NCI-H69 (cell line): ENCODE data around the gene SELPLG.
"Not testable (repeated sequence)": the region's sequence is repeated elsewhere in the genome, so short reads cannot be mapped to it uniquely, and the experiment has no call there.

Experiments used
- DNase-seq: peaks from one replicate; lab custom pipeline; 2025; lab: John Stamatoyannopoulos, UW

Gene SELPLG

GRCh38 chr12:108589028-108589839 is 44.5 kb downstream of the SELPLG start:
- peak; percentile 90 for DNase-seq

DNA sequence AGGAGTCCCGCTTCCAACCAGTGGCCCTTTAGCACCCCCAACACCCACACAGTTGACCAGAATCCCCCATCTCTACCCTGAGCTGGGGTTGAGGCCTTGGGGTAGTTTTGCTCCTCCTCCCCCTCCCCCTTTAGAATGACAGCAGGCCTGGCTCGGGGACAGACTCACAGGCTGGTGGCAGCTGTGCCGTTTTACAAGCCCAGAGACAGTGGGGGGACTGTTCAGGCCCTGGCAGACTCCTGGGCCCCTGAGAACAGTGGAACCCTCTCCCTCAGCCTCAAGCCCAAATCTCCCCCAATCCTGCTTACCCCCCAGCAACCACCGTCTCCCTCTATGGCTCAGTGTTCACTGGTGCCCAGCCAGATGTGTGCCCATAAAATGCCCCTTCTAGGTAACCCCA is 45.9 kb downstream of the SELPLG start:
- DNase-seq, result no peak

- DNase-seq, result no peak
Observed at GRCh38 chr12:108586306-108586705, 47.4 kb downstream of the SELPLG start.

- no peak for DNase-seq
Observed at GRCh38 chr12:108585864-108586263, 47.8 kb downstream of the SELPLG start.

GRCh38 chr12:108584456-108585065 is 49.1 kb downstream of the SELPLG start:
- DNase-seq, result no peak

DNA sequence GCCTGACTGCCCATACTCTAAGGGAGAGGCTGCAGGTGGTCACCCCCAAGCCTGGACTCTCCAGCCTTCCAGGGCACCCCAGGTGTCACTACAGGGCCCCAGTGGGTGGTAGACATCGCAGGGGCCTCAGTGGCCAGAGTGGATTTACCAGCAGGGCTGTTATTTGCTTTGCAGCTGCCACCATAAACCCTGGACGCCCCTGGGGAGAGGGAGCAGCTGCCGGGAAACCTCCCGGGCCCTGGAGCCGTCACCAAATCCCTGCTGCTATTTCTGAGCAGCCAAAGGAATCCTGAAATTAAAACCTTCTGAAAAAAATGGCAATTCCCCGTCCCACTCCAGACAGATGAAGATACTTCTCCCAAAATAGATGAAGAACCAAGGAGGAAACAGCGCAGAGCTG is 49.7 kb downstream of the SELPLG start:
- DNase-seq, result peak; percentile 86

DNA sequence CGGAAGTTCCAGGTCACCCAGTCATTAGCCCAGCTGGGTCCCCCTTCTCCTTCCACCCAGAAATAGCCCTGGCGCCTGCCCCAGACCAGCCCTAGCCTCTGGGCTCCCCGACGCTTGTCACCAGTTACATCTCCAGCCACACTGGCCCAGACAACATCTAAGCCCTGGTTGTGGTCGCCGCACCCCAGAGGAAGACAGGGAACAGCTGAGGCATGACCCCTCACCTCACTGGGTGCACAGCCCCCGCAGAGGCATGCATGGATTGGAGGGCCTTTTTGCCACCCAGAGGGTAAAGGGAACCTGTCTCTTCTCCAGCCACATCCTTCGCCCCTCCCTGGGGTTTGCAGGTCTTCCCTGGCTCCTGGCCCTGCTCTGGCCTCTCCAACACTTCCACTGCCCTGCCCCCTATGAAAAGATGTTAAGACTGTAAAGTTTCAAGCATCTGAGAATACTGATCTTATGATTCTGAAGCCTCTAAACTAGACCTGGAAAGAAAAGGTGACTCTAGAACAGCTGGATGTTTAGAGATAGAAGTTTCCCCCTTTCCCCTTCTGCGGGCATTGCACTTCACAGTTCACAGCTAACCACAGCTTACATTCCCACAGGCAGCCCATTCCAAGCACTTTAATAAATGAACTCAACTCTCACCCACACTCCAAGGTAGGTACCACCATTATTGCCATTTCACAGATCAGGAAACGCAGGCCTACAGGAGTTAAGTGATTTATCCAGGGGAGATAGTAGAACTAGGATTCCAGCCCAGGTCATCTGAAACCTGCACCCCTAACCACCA is 50.5 kb downstream of the SELPLG start:
- no peak for DNase-seq

- DNase-seq, result no peak
Observed at GRCh38 chr12:108582509-108582908, 51.2 kb downstream of the SELPLG start.

DNA sequence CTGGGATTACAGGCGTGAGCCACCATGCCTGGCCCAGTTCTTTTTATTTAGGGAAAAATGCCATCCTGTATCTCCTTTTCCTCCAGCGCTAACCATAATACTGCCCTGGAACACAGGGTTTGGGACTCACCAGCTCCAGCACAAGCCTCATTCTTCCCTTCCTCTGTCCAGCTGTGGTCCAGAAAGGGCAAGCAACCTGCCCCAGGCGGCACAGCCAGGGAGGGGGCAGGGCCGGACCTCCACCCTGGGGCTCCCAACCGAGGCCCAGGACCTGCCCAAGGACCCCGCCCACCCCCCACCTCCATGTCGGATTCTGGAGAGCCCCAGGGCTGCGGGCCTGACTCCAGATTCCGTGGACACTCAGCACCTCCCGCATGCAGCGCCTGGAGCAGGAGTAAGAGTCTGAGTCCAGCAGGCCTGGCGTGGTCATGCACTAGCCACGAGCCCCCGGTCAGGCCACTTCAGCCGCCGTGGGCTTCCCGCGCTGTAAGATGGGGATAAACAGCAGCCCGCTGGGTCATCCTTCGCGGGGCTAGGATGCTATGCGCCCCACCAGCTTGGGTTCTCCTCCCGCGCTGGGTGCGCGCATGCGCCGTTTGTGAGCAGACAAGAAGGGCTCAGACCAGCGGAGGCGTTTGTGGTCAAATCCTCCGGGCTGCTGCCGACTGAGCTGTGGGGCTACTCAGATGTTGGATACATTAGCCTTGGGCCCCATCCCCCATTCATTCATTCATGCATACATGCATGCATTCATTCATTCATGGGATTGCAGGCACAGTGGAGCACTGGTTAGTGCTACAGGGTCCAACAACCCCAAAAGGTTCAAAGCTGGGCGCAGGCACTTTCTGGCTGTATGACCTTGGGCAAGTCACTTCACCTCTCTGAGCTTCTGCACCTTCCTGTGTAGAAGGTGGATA is 52.1 kb downstream of the SELPLG start:
- DNase-seq, result no peak

GRCh38 chr12:108580531-108580930 is 53.2 kb downstream of the SELPLG start:
- DNase-seq, result no peak

DNA sequence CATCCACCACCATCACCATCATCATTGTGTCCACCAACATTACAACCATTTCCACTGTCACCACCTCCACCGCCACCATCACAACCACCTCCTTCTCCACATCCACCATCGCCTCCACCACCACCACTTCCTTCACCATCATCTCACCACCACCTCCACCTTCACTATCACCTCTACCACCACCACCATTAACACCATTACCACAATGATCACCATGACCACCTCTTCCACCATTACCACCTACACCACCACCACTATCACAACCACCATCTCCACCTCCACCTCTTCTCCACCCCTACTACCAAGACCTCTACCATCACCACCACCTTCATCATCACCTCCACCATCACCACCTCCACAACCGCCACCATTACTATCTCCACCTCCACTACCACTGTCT is 54.9 kb downstream of the SELPLG start:
- no peak for DNase-seq

DNA sequence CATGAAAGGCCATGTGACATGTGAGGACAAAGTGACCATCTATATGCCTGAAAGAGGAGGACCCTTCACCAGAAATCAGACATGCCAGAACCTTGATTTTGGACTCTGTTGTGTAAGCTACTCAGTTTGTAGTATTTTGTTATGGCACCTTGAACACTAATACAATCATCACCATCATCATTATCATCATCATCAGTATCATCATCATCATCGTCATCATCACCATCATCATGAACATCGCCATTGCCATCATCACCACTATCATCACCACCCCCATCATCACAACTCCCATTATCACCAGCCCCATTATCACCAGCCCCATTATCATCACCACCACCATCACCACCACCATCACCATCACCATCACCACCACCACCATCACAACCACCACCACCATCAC is 55.4 kb downstream of the SELPLG start:
- DNase-seq, result no peak

GRCh38 chr12:108577458-108577857 is 56.2 kb downstream of the SELPLG start:
- no peak for DNase-seq

- no peak for DNase-seq
Observed at GRCh38 chr12:108576660-108577234, 56.9 kb downstream of the SELPLG start.

GRCh38 chr12:108575199-108575912 is 58.3 kb downstream of the SELPLG start:
- DNase-seq, result no peak

GRCh38 chr12:108574276-108574675 is 59.4 kb downstream of the SELPLG start:
- not testable (repeated sequence) for DNase-seq

GRCh38 chr12:108573317-108573716 is 60.4 kb downstream of the SELPLG start:
- DNase-seq, result no peak

- DNase-seq, result no peak
Observed at GRCh38 chr12:108572166-108572790, 61.4 kb downstream of the SELPLG start.
